ENCODE results near the gene HES3.

Gene HES3

DNA sequence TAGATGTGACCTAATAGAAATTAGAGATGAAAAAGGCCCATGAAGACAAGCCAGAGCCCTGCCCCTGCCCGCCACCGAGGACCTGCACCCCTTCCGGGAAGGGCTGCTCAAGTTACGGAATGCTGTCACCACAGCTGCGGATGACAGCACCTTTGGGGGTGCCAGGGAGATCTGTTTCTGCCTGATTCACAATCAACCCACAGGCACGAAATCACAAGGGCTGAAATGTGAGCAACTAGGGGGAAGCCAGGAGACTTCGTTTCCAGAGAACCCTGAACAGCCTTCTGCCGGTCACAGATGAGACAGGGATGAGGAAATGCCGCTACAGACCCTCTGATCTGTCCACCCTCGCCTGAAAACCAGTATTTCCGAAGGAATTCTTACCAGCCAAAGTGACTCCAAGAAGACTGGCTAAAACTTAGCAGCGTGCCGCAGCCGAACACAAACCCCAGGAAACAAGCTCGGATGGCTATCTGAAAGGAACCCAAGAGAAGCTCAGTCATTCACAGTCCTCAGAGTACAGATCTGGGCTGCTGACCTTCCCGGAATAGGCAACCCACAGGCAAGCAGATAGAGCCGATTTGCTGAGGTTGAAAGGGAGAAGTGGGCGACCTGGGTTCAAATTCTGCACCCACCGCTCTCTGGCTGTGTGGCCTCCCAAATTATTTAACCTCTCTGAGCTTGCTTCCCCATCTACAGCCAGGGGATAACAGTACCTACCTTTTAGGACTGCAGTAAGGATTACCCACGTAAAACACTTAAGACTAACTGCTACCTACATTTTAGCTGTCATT is 9.3 kb upstream of the HES3 start:
- no peak for TF ChIP-seq GATA3 (IDR thresholded peaks at IDR 0.05; ENCODE audit: low read depth, low read length)
- no peak for TF ChIP-seq GATA2 (IDR thresholded peaks at IDR 0.05; ENCODE audit: low read depth, low read length)

GRCh38 chr1:6235296-6235677 is 8.7 kb upstream of the HES3 start:
- TF ChIP-seq GATA3 (IDR thresholded peaks at IDR 0.05; ENCODE audit: low read depth, low read length) (no peak), GATA2 (IDR thresholded peaks at IDR 0.05; ENCODE audit: low read depth, low read length) (no peak)

GRCh38 chr1:6237093-6237492 is 6.9 kb upstream of the HES3 start:
- TF ChIP-seq GATA3 (IDR thresholded peaks at IDR 0.05; ENCODE audit: low read depth, low read length), result no peak
- no peak for TF ChIP-seq GATA2 (IDR thresholded peaks at IDR 0.05; ENCODE audit: low read depth, low read length)

- TF ChIP-seq GATA3 (IDR thresholded peaks at IDR 0.05; ENCODE audit: low read depth, low read length) (no peak), GATA2 (IDR thresholded peaks at IDR 0.05; ENCODE audit: low read depth, low read length) (no peak)
Observed at GRCh38 chr1:6239213-6239752, 4.7 kb upstream of the HES3 start.

DNA sequence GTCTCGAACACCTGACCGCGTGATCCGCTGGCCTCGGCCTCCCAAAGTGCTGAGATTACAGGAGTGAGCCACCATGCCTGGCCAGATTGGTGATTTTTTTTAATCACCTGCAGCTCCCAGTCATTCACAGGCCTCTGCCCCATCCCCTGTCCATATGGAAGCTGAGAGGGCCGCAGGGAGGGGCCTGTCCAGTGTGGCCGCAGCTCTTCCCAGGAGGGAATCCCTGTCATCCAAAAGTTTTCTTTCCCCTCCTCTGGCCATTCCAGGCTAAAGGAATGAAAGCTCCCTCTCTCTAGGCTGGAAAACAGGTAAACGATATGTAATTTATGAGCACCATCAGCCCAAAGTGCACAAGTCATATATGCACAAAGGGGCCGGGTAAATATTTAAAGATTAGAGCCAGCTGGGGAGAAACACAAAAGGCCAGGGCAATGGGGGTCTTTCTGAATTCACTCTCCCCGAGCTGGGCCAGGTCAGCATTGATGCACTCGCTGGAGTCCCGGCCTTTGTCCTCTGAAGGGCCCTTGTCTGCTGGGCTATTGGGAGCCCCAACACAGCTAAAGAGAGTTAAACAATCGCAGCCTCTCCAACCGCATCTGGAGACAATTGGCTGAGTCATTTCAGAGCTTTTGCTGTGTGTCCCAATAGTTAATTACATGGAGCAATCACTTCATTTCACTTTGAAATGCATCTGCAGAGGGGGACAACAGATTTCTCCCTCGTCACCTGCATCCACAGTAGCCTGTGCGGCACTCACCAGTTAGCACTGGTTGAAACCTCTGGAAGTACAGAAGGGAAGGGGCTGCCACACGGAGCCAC is 3.8 kb upstream of the HES3 start:
- TF ChIP-seq GATA2 (IDR thresholded peaks at IDR 0.05; ENCODE audit: low read depth, low read length), result no peak
- TF ChIP-seq GATA3 (IDR thresholded peaks at IDR 0.05; ENCODE audit: low read depth, low read length), result no peak

- no peak for TF ChIP-seq GATA2 (IDR thresholded peaks at IDR 0.05; ENCODE audit: low read depth, low read length)
- TF ChIP-seq GATA3 (IDR thresholded peaks at IDR 0.05; ENCODE audit: low read depth, low read length), result no peak
Observed at GRCh38 chr1:6241107-6241886, 2.7 kb upstream of the HES3 start.

DNA sequence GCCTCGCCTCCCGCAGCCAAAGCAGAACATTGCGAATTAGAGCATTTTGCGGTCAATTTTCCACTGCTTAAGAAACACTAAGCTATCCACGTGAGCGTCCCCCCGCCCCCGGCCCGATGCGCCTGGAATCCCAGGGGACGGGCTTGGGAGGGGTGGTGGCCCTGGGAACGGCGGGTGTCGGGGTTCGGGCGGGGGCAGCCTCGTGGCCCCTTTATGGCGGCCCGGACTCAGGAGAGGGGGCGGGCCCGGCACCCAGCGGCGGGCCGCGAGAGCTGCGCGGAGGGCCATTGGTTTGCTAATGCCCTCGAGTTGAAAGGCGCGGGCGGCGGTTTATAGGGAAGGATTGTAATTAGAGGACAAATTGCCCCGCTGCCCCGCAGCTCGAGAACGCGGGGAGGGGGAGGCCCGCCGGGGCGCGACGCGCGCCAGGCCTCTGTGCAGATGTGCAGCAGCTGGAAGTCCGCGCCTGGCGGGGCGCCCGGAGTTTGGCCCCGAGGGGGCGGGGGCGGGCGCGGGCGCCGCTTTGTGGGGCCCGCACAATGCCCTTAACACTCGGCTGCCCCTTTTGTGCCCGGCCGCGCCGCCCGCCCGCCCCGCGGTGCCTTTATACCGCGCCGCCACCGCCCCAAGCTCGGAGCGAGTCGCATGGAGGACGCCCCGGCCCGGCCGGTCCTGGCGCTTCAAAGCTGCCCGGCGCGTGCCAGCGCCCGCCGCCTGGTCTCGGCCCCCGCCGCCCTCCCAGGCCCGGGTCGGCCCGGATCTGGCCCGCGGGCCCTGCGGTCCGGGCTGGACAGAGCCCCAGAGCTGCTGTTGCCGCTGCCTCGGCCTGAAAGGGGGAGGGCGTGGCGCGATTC is 1.9 kb upstream of the HES3 start:
- TF ChIP-seq GATA3 (IDR thresholded peaks at IDR 0.05; ENCODE audit: low read depth, low read length) (no peak), GATA2 (IDR thresholded peaks at IDR 0.05; ENCODE audit: low read depth, low read length) (no peak)

GRCh38 chr1:6243053-6243834 is 735 bp upstream of the HES3 start:
- no peak for TF ChIP-seq GATA2 (IDR thresholded peaks at IDR 0.05; ENCODE audit: low read depth, low read length)
- TF ChIP-seq GATA3 (IDR thresholded peaks at IDR 0.05; ENCODE audit: low read depth, low read length), result no peak

- TF ChIP-seq GATA2 (IDR thresholded peaks at IDR 0.05; ENCODE audit: low read depth, low read length) (peak; percentile 43; the same call in 1 of the 2 replicates), GATA3 (IDR thresholded peaks at IDR 0.05; ENCODE audit: low read depth, low read length) (no peak)
Observed at GRCh38 chr1:6244401-6245049, 546 bp downstream of the HES3 start.

- TF ChIP-seq GATA2 (IDR thresholded peaks at IDR 0.05; ENCODE audit: low read depth, low read length) (no peak), GATA3 (IDR thresholded peaks at IDR 0.05; ENCODE audit: low read depth, low read length) (no peak)
Observed at GRCh38 chr1:6245086-6245868, 1.3 kb downstream of the HES3 start.

- no peak for TF ChIP-seq GATA3 (IDR thresholded peaks at IDR 0.05; ENCODE audit: low read depth, low read length)
- no peak for TF ChIP-seq GATA2 (IDR thresholded peaks at IDR 0.05; ENCODE audit: low read depth, low read length)
Observed at GRCh38 chr1:6245869-6246496, 2.0 kb downstream of the HES3 start.
